Skin of body (tissue), 2 donors: ENCODE results near the gene AURKAIP1. TPM values are rescaled to one million over a fixed set of nuclear protein-coding genes. Genes with fewer than 3 reads are reported as not detected.

Experiments used
- DNase-seq: peaks from one replicate; lab custom pipeline; 2025; lab: John Stamatoyannopoulos, UW
- total RNA-seq: library from RNA; depleted of rRNA; stranded (reverse); fragments of >200 nt; gene quantifications from one replicate; pipeline ENCODE4 v1.2.3, GENCODE V29; 2014

Gene AURKAIP1
- total RNA-seq, 1 donor from 2014 or later, result 35.0 TPM

- DNase-seq, result no peak
These were observed 40.2 kb downstream of the AURKAIP1 start for GRCh38 chr1:1334835-1335234.

GRCh38 chr1:1333551-1334241 lies 41.3 kb downstream of the AURKAIP1 start:
- no peak for DNase-seq

GRCh38 chr1:1332774-1333480 lies 42.1 kb downstream of the AURKAIP1 start:
- no peak for DNase-seq

GRCh38 chr1:1332031-1332755 lies 42.8 kb downstream of the AURKAIP1 start:
- no peak for DNase-seq

- no peak for DNase-seq
These were observed 43.7 kb downstream of the AURKAIP1 start, which contains the start of gene TAS1R3 for GRCh38 chr1:1331068-1331965. Gene TAS1R3 (plus strand): TSS chr1:1331280. CDS start chr1:1331346, 66 bp downstream.

- no peak for DNase-seq
These were observed 44.5 kb downstream of the AURKAIP1 start for GRCh38 chr1:1330366-1331067.

GRCh38 chr1:1329304-1330210 lies 45.5 kb downstream of the AURKAIP1 start:
- no peak for DNase-seq

GRCh38 chr1:1328254-1328653 lies 46.8 kb downstream of the AURKAIP1 start:
- no peak for DNase-seq

GRCh38 chr1:1327291-1327690 lies 47.7 kb downstream of the AURKAIP1 start:
- DNase-seq, result no peak

- DNase-seq, result no peak
These were observed 48.9 kb downstream of the AURKAIP1 start for GRCh38 chr1:1326075-1326605.

- DNase-seq, result no peak
These were observed 49.5 kb downstream of the AURKAIP1 start for GRCh38 chr1:1325288-1326074.

- peak; percentile 68 for DNase-seq
These were observed 50.3 kb downstream of the AURKAIP1 start, which contains the start of the genes CPTP and INTS11 for GRCh38 chr1:1324524-1325287. Gene CPTP (plus strand): TSS chr1:1324802. CDS start chr1:1326911, 2,109 bp downstream. Gene INTS11 (minus strand): TSS chr1:1324660. CDS start chr1:1324608, 52 bp downstream.

GRCh38 chr1:1324084-1324523 lies 50.9 kb downstream of the AURKAIP1 start:
- no peak for DNase-seq
